Left lung (tissue), 10 donors: Measurements from ENCODE around the gene FKBP1B. TPM values are rescaled to one million over a fixed set of nuclear protein-coding genes. Genes with fewer than 3 reads are reported as not detected.

ENCODE experiments used
- ATAC-seq: fragments of 200-7000 bp; cut with Tn5 transposase; one replicate; pipeline ENCODE4 v1.9.1; 2020; ENCODE audit warnings: moderate library complexity
- DNase-seq, 4 donors: peaks; one replicate each; pipeline ENCODE4 v3.0.0-alpha.2; 2013 to 2020
- H3K27ac ChIP-seq, 2 donors: fragments of 200-600 bp; sonication (generic) in 1 of 2; one replicate each; pipeline versions ENCODE4 v1.5.0 to v1.8.0; 2020 to 2021
- H3K27me3 ChIP-seq, 2 donors: fragments of 200-600 bp; sonication (generic) in 1 of 2; one replicate each; pipeline versions ENCODE4 v1.5.0 to v1.8.0; 2020 to 2021
- H3K36me3 ChIP-seq, 2 donors: fragments of 200-600 bp; sonication (generic) in 1 of 2; one replicate each; pipeline versions ENCODE4 v1.5.0 to v1.8.0; 2020 to 2021
- H3K4me1 ChIP-seq, 2 donors: fragments of 200-600 bp; one replicate each; pipeline ENCODE4 v1.8.0; 2021
- H3K4me3 ChIP-seq, 2 donors: fragments of 200-600 bp; sonication (generic) in 1 of 2; one replicate each; pipeline versions ENCODE4 v1.5.0 to v1.8.0; 2020 to 2021; ENCODE audit warnings: mild to moderate bottlenecking in 1 of 2
- H3K9me3 ChIP-seq, 2 donors: fragments of 200-600 bp; sonication (generic) in 1 of 2; one replicate each; pipeline versions ENCODE4 v1.5.0 to v1.8.0; 2020 to 2021
- CTCF ChIP-seq, 2 donors: fragments of 200-600 bp; sonication (generic) in 1 of 2; IDR thresholded peaks; one replicate each; pipeline versions ENCODE4 v1.5.0 to v1.8.0; 2021; ENCODE audit warnings: antibody characterized with exemption in 2 of 2
- intact Hi-C, 2 donors: fragments of 100-400 bp; cut with DNase I; formaldehyde crosslinking; loops; one replicate each; pipeline versions ENCODE4 v1.11.2 to v1.14.2; 2022
- polyA plus RNA-seq, 6 donors: library from polyadenylated mRNA; unstranded; fragments of 120-200 nt; gene quantifications; one replicate each; pipeline ENCODE4 v1.2.1, GENCODE V29; 2013; ENCODE audit not compliant: insufficient read length in 6 of 6
- total RNA-seq, 2 donors: library from RNA; stranded (reverse); fragmentation: NEBNext Ultra II Directional; extraction: Animal tissue kit (Norgen Biotek cat#: 25700); gene quantifications; one replicate each; pipeline ENCODE4 v1.2.1, GENCODE V29; 2021
- donor health status: DM: no; HTN: yes; CAD: no.
- donor health status: DM: no; HTN: no; CAD: no.

FKBP1B gene
- total and polyA plus RNA-seq, 8 donors, result 9.6 to 18.7 (median 14.7) TPM

GRCh38 chr2:24015562-24016375 lies 33.8 kb upstream of the FKBP1B start:
- Histone ChIP-seq H3K27me3 (peaks cover 6 to 24% of the 10 kb centered on the region in 2 donors), H3K9me3 (no peaks in the 10 kb centered on the region), H3K27ac (no peak overlapping the region), H3K36me3 (no peaks in the 10 kb centered on the region), H3K4me3 (no peak overlapping the region), H3K4me1 (no peaks in the 10 kb centered on the region)
- intact Hi-C loops, result no loop called here
- TF ChIP-seq CTCF (IDR thresholded peaks at IDR 0.05), result no peak
- DNase-seq (no peak), ATAC-seq (peak; percentile 45)

GRCh38 chr2:24016376-24016761 lies 33.2 kb upstream of the FKBP1B start:
- no peak for TF ChIP-seq CTCF (IDR thresholded peaks at IDR 0.05)
- DNase-seq, result no peak
- Histone ChIP-seq H3K4me3 (no peak overlapping the region), H3K36me3 (no peaks in the 10 kb centered on the region), H3K4me1 (no peaks in the 10 kb centered on the region), H3K27ac (no peak overlapping the region), H3K27me3 (peaks cover under 1 to 18% of the 10 kb centered on the region in 2 donors), H3K9me3 (no peaks in the 10 kb centered on the region)
- intact Hi-C loops, result no loop called here
- no peak for ATAC-seq

- Histone ChIP-seq H3K4me3 (no peak overlapping the region), H3K27me3 (peaks cover 0 to 11% of the 10 kb centered on the region in 2 donors), H3K4me1 (no peaks in the 10 kb centered on the region), H3K36me3 (no peaks in the 10 kb centered on the region), H3K27ac (no peak overlapping the region), H3K9me3 (no peaks in the 10 kb centered on the region)
- intact Hi-C loops, result no loop called here
- no peak for TF ChIP-seq CTCF (IDR thresholded peaks at IDR 0.05)
- DNase-seq, result no peak
- ATAC-seq, result no peak
These were observed 32.5 kb upstream of the FKBP1B start for GRCh38 chr2:24016853-24017703.

GRCh38 chr2:24017711-24018110 lies 31.8 kb upstream of the FKBP1B start:
- TF ChIP-seq CTCF (IDR thresholded peaks at IDR 0.05), result no peak
- intact Hi-C loops, result no loop called here
- DNase-seq, result no peak

GRCh38 chr2:24018241-24018640 lies 31.3 kb upstream of the FKBP1B start:
- Histone ChIP-seq H3K9me3 (no peaks in the 10 kb centered on the region), H3K4me1 (no peaks in the 10 kb centered on the region), H3K27me3 (no peaks in the 10 kb centered on the region), H3K27ac (no peak overlapping the region), H3K4me3 (no peak overlapping the region), H3K36me3 (peaks cover 0 to 7% of the 10 kb centered on the region in 2 donors)
- no peak for TF ChIP-seq CTCF (IDR thresholded peaks at IDR 0.05)
- ATAC-seq (no peak), DNase-seq (no peak)
- intact Hi-C loops, result no loop called here

More at GRCh38 chr2:24017711-24018110, 31.8 kb upstream of the FKBP1B start:
- Histone ChIP-seq H3K9me3 (no peaks in the 10 kb centered on the region), H3K27ac (no peak overlapping the region), H3K27me3 (peaks cover 0 to 5% of the 10 kb centered on the region in 2 donors), H3K4me3 (no peak overlapping the region), H3K4me1 (no peaks in the 10 kb centered on the region), H3K36me3 (peaks cover 0 to 2% of the 10 kb centered on the region in 2 donors)
- no peak for ATAC-seq
